Measurements from ENCODE around the gene SERPING1.

The SERPING1 gene

DNA sequence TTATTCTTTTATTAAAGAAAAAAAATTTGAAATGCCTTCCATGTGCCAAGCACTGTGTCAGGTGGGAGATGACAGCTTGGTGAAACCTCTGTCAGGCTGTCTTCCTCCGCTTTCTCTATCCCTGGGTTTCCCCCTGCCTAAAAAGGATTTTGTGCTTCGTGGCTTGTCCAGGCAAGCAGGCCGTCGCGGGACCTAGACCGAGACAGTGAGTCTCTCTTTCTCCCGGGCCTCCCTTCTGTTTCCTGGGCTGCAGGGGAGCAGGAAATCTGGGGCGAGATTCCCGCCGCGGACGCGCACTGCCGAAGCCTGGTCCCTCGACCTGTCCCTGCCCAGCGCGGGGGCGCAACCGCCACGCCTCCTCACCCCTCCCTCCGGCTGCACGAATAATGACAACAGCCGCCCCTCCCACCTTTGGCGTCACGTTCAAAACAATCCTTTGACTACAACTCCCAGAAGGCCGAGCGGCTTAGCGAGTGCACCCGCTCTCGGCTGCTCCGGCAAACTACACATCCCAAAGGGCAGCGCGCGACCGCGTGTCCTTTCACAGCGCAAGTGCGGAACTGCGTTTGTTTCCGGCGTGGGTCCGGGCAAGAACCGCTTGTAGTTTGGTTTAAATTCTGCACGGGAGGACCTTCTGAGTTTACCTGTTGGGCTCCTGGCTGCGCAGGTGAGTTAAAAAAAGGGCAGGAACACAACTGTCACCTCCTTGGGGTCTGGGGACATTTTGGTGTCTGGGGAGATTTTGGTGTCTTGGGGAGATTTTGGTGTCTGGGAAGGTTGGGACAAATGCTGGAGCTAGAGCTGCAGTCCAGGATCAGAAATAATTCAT, 59.9 kb downstream of the SERPING1 start, which contains the start of gene CLP1:
Gene CLP1, plus strand, starts transcription at position 569 of the 829 bp plus-strand sequence. CDS start 1,715 bp downstream, outside the sequence.
- DNase-seq: peak; percentile 91

DNA sequence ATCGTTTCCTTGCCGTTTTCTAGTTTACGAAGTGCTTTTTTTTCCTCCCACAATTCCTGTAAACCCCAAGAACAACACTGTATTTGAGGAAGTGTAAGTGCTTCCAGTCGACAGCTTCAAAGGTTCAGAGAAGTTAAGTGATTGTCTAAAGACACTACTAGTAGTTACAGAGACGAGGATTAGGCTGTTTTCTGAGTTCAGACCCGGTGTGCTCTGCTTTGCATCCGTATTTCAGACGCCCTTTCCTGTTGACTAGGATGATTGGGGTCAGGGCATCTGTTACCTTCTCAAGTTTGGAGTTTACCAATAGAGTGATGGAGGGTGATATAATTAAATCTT, 60.5 kb downstream of the SERPING1 start:
- no peak for DNase-seq

DNA sequence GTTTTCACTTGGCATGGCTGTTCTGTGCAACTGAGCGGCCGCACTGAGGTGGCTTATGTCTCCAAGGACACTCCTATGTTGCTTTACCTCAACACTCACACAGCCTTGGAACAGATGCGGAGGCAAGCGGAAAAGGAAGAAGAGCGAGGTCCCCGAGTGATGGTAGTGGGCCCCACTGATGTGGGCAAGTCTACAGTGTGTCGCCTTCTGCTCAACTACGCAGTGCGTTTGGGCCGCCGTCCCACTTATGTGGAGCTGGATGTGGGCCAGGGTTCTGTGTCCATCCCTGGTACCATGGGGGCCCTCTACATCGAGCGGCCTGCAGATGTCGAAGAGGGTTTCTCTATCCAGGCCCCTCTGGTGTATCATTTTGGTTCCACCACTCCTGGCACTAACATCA, 62.2 kb downstream of the SERPING1 start:
- no peak for DNase-seq

DNA sequence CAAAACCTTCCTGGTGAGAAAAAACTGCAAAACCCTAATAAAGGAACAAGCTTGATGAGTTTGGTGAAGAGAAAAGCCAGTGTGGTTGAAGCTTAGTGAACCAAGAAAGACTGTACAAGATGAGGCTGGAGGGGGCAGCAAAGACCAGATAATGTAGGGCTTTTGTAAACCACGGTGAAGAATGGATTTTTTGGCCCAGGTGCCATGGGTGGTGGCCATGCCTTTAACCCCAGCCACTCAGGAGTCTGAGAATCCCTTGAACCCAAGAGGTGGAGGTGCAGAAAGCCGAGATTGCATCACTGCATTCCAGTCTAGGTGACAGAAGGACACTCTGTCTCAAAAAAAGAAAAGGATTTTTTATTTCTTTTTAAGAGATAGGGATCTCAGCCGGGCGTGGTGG, 65.4 kb downstream of the SERPING1 start:
- DNase-seq: no peak

DNA sequence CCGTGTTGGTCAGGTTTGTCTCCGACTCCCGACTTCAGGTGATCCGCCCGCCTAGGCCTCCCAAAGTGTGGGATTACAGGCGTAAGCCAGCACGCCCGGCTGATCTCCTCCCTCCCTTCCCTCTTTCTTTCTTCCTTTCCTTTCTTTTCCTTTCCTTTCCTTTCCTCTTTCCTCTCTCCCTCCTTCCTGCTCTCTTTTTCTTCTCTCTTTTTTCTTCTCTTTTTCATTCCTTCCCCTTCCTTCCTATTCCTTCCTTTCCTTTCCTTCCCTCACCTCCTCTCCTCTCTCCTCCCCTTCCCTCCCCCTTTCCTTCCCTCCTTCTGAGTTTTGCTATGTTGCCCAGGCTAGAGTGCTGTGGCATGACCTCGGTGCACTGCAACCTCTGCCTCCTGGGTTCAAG, 66.5 kb downstream of the SERPING1 start:
- no peak for DNase-seq
